Lung (tissue), 12 donors: ENCODE data around the gene RGMA. TPM values are rescaled to one million over a fixed set of nuclear protein-coding genes. Genes with fewer than 3 reads are reported as not detected.

ENCODE experiments used
- ATAC-seq: fragments of 200-7000 bp; cut with Tn5 transposase; one replicate; pipeline ENCODE4 v1.9.1; 2020; ENCODE audit warnings: moderate number of reproducible peaks; ENCODE audit not compliant: insufficient read depth, low FRiP score
- DNase-seq, 3 donors: peaks; one replicate each; pipeline ENCODE4 v3.0.0-alpha.2; 2013 to 2017
- H3K27ac ChIP-seq, 2 donors: one replicate each; pipeline ENCODE4 v1.5.1; 2013; ENCODE audit warnings: mild to moderate bottlenecking in 2 of 2, moderate library complexity in 2 of 2, control low read depth in 1 of 2, inconsistent platforms in 1 of 2, low read depth in 1 of 2, low read length in 1 of 2
- H3K27me3 ChIP-seq, 3 donors: one replicate each; pipeline ENCODE4 v1.5.1; 2013; ENCODE audit warnings: low read length in 2 of 3; ENCODE audit not compliant: control insufficient read depth in 3 of 3, insufficient read depth in 3 of 3
- H3K36me3 ChIP-seq, 4 donors: one replicate each; pipeline ENCODE4 v1.5.1; 2013; ENCODE audit warnings: low read length in 4 of 4, mild to moderate bottlenecking in 1 of 4, moderate library complexity in 1 of 4; ENCODE audit not compliant: control insufficient read depth in 4 of 4, insufficient read depth in 4 of 4
- H3K4me1 ChIP-seq, 5 donors: one replicate each; pipeline ENCODE4 v1.5.1; 2013; ENCODE audit warnings: low read length in 5 of 5, mild to moderate bottlenecking in 2 of 5, moderate library complexity in 1 of 5; ENCODE audit not compliant: control insufficient read depth in 5 of 5, insufficient read depth in 5 of 5
- H3K4me3 ChIP-seq: one replicate; pipeline ENCODE4 v1.5.1; 2013; ENCODE audit warnings: mild to moderate bottlenecking, control low read depth, moderate library complexity
- H3K9ac ChIP-seq, 2 donors: one replicate each; pipeline ENCODE4 v1.5.1; 2013; ENCODE audit warnings: low read length in 2 of 2, control low read depth in 1 of 2; ENCODE audit not compliant: insufficient read depth in 1 of 2
- H3K9me3 ChIP-seq, 4 donors: one replicate each; pipeline ENCODE4 v1.5.1; 2013; ENCODE audit warnings: low read length in 3 of 4, mild to moderate bottlenecking in 1 of 4, moderate library complexity in 1 of 4; ENCODE audit not compliant: control insufficient read depth in 4 of 4, insufficient read depth in 3 of 4
- WGBS, 2 donors: extraction: QIAGEN DNeasy Blood & Tissue Kit; methylation state at CpG; one replicate each; pipeline ENCODE4 v1.1.7; 2013; 5-methylcytosine and 5-hydroxymethylcytosine counted together
- polyA plus RNA-seq, 2 donors: library from polyadenylated mRNA; stranded (reverse); fragments of 200-250 nt; gene quantifications; one replicate each; pipeline ENCODE4 v1.2.1, GENCODE V29; 2013
- total RNA-seq, 2 donors: library from RNA; depleted of rRNA in 1 of 2; stranded (reverse); fragments of >200 nt in 1 of 2; gene quantifications; one replicate each; pipeline ENCODE4 v1.2.1, GENCODE V29; 2014 to 2021
- TF ChIP-seq, protein P1 (sequence below): IDR thresholded peaks from 2 replicates; pipeline ENCODE4 v1.5.1; 2012; ENCODE audit warnings: mild to moderate bottlenecking; ENCODE audit errors: control extremely low read depth, extremely low read depth
- donor health status: control.
- donor health status: control.
- donor health status: Bipolar disorder and iron deficiency.
- donor health status: healthy.
- donor health status: DM: yes; HTN: yes; CAD: no.

RGMA gene
- total and polyA plus RNA-seq, 4 donors, result 2.3 to 11.3 (median 5.0) TPM

DNA sequence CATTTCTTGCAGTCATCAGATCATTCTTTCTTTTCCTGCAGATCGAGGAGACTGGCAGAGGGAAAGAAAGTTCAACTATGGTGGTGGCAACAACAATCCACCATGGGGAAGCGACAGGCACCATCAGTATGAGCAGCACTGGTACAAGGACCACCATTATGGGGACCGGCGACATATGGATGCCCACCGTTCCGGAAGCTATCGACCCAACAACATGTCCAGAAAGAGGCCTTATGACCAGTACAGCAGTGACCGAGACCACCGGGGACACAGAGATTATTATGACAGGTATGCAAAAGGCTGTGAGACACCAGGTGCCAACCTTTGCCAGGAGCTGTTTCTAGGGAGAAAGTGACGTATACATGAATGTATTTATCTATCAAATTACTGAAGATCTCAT, 69.0 kb downstream of the RGMA start:
- no peaks in the 10 kb centered on the region for H3K27me3 ChIP-seq
- no peak overlapping the region for H3K9ac ChIP-seq
- ATAC-seq (no peak), DNase-seq (no peak)
- H3K9me3 ChIP-seq, result no peaks in the 10 kb centered on the region
- TF ChIP-seq, protein P1, sequence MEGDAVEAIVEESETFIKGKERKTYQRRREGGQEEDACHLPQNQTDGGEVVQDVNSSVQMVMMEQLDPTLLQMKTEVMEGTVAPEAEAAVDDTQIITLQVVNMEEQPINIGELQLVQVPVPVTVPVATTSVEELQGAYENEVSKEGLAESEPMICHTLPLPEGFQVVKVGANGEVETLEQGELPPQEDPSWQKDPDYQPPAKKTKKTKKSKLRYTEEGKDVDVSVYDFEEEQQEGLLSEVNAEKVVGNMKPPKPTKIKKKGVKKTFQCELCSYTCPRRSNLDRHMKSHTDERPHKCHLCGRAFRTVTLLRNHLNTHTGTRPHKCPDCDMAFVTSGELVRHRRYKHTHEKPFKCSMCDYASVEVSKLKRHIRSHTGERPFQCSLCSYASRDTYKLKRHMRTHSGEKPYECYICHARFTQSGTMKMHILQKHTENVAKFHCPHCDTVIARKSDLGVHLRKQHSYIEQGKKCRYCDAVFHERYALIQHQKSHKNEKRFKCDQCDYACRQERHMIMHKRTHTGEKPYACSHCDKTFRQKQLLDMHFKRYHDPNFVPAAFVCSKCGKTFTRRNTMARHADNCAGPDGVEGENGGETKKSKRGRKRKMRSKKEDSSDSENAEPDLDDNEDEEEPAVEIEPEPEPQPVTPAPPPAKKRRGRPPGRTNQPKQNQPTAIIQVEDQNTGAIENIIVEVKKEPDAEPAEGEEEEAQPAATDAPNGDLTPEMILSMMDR, result no peak
- peaks cover 51 to 92% (median 65%) of the 10 kb centered on the region in 4 donors for H3K36me3 ChIP-seq
- H3K4me1 ChIP-seq, result no peaks in the 10 kb centered on the region
- 96 to 97% methylated on average over 10 of the region's 10 CpGs for WGBS, 2 donors
- no peak overlapping the region for H3K4me3 ChIP-seq
- no peak overlapping the region for H3K27ac ChIP-seq

DNA sequence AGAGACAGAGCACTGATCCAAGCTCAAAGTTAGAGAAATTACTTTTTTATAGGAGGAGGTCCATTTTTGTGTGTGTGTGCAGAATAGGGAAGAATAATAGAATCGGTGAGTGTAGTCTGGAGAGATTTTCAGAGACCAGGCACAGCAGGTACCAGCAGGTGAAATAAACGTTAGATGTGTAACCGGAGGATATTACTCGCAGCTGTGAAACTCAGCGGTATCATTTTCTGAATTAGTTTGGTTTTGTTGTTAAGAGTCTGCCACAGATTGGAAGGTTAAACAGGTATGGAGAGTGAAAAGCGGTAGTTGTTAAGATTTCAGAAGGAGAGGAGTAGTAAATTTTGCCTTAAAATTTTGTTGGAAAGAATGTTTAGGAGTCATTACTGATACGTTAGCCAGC, 69.9 kb downstream of the RGMA start:
- Histone ChIP-seq H3K27me3 (no peaks in the 10 kb centered on the region), H3K9me3 (no peaks in the 10 kb centered on the region), H3K4me3 (no peak overlapping the region), H3K36me3 (peaks cover 50 to 92% (median 64%) of the 10 kb centered on the region in 4 donors), H3K4me1 (no peaks in the 10 kb centered on the region), H3K27ac (no peak overlapping the region), H3K9ac (no peak overlapping the region)
- 93 to 96% methylated on average over 7 of the region's 7 CpGs for WGBS, 2 donors
- TF ChIP-seq, protein P1, result no peak
- DNase-seq (no peak), ATAC-seq (no peak)

DNA sequence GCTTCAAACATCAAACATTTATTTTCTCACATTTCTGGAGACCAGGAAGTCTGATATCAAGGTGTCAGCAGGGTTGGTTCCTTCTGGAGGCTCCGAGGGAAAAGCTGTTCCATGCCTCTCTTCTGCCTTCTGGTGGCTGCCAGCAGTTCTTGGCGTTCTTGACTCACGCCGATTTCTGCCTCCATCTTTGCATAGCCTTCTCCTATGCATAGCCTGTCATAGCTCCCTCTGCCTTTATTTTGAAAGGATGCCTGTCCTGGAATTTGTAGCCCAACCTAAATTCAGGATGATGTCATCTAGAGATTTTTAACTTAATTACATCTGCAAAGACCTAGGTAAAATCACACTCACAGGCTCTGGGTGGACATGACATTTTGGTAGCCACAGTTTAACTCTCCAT, 70.4 kb downstream of the RGMA start:
- Histone ChIP-seq H3K4me1 (no peaks in the 10 kb centered on the region), H3K27ac (no peak overlapping the region), H3K36me3 (peaks cover 52 to 88% (median 65%) of the 10 kb centered on the region in 4 donors), H3K4me3 (no peak overlapping the region), H3K9ac (no peak overlapping the region), H3K9me3 (no peaks in the 10 kb centered on the region), H3K27me3 (no peaks in the 10 kb centered on the region)
- WGBS, 2 donors, result 87 to 91% methylated on average over 4 of the region's 4 CpGs
- TF ChIP-seq, protein P1, result no peak
- peak in 1 of 3 donors; percentile 10 for DNase-seq
- ATAC-seq, result no peak

DNA sequence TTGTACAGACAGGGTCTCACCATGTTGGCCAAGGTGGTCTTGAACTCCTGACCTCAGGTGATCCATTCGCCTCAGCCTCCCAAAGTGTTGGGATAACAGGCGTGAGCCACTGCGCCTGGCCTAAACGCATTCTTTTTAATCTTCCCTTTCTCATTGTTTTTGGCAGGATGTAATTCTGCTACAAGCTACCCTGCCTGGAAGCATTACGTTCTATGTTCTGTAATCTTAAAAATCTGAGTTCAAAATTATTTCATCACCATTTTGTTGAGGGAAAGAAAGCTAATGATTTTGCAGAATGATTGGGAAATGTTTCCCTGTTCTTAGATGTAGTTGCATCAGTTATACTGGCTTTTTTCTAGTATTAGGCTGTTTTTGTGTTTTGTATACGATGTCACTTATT, 71.5 kb downstream of the RGMA start:
- no peaks in the 10 kb centered on the region for H3K27me3 ChIP-seq
- WGBS, 2 donors, result 43 to 77% methylated on average over 6 of the region's 6 CpGs
- H3K27ac ChIP-seq, result no peak overlapping the region
- H3K36me3 ChIP-seq, result peaks cover 56 to 85% (median 69%) of the 10 kb centered on the region in 4 donors
- no peaks in the 10 kb centered on the region for H3K4me1 ChIP-seq
- TF ChIP-seq, protein P1, result no peak
- no peak for DNase-seq
- no peaks in the 10 kb centered on the region for H3K9me3 ChIP-seq
- H3K4me3 ChIP-seq, result no peak overlapping the region
- H3K9ac ChIP-seq, result no peak overlapping the region
- no peak for ATAC-seq
